ENCODE results near the gene KIAA0825.

The KIAA0825 gene

DNA sequence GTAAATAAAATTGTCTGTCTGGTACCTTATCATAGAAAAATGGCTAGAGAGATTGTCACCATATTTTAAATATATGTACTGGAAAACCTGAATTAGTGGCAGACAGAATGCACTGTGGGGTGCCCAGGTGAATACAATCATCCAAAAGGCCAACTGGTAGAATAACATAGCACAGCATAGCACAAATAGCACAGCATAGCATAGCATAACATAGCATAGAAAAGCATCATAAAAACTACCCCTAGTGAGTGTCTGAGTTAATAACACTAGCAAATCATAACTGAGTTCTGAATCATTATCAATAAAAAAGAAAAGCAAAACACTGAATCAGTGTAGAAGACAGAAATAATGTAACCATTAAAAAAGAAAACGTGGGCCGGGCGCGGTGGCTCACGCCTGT is 102.3 kb downstream of the KIAA0825 start:
- no peak for DNase-seq (ENCODE audit: low read depth in 3 of 3, low spot score in 1 of 3)

DNA sequence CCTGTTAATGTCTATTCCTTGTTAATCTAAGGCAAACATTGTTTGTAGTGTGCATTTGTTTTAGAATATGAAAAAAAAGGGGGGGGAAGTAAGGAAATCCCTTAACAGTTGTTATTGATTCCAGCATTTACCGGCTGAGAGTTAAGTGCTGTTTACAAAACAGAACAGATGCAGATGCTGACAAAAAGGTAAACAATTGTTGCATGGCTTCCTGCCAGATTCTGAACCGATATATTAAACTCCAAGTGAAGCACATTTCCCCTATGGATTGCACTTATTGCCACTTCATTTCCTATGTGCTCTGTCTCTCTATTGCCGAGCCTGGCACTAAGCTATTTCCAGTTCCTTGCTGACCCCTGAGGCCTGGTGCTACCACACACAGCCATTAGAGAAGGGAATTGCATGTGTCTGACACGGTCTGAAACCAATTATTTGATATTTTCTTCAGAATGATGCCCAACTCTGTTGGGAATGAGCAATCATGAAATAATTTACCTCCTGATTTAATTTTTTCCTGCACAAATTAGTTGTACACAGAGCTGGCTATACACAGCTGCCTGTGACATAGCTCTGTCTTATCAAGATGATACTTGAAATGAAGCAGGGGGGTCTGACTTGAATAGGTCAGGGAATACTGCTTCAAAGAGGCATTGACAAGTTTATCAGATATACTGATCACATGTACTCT is 109.8 kb downstream of the KIAA0825 start:
- no peak for DNase-seq (ENCODE audit: low read depth in 3 of 3, low spot score in 1 of 3)

DNA sequence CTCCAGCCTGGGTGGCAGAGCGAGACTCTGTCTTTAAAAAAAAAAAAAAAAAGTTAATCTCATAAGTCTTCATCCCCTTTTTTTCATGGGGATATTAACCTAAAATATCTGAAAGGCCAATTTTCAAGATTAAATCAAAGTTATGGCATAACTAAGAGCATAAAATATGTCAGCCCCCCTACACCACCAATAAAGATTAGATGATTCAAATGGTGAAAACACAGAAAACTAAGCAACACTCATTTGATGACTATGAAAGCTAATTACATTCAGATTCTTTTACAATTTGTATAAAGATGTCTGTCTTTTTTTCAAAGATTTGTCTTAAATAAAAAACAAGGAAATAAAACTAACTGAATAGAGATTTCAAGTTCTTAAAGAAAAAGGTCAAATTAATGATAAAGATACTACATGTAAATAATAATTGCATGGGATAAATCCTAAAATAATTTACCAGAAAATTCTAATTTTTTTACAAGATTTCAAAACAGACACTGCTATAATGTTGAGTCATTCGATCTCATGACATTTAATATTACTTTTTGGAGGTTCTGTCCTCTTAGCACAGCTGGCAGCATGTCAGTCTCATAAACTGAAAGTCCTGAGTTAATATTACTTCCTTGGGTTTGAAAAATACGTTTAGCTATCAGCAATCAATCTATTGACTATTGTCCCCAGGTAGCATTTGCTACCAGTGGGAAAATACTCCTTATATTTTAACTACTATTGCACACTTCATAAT is 112.9 kb downstream of the KIAA0825 start:
- DNase-seq (ENCODE audit: low read depth in 3 of 3, low spot score in 1 of 3): no peak

DNA sequence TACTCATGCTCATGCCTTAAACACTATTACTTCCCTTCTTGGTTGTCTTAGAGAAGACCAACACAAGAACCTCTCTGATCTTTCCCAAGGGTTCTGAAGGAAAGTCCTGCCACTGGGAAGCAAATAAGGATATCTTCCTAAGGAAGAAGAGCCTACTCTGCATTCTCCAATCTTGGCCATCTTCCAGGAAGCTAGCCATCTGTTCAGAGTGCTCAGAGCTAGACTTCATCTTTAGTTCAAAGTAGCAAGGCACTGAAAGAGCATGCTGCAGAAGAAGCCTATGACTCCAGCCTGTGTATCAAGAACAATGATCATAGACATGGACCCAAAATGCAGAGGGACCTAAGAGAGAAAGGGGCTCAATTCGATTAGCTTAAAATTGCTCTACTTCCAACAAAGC is 114.7 kb downstream of the KIAA0825 start:
- DNase-seq (ENCODE audit: low read depth in 3 of 3, low spot score in 1 of 3): no peak

DNA sequence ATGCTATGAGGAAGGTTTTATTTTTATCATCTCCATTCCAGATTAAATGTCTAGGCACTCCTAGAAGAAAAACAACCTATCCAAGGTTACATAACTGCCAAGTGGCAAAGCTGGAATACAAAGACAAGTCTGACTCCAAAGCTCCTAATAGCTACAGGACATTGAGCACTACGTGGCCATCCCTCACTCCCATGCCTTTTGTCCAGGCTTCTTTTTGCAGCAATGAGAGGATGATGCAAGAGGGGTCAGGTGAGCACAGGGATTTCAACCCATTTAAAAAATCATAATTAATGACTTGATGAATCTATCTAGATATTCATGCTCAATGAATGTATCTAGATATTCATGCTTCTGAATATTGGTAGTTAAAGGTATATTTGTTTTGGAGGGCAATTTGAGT is 117.0 kb downstream of the KIAA0825 start:
- no peak for DNase-seq (ENCODE audit: low read depth in 3 of 3, low spot score in 1 of 3)

DNA sequence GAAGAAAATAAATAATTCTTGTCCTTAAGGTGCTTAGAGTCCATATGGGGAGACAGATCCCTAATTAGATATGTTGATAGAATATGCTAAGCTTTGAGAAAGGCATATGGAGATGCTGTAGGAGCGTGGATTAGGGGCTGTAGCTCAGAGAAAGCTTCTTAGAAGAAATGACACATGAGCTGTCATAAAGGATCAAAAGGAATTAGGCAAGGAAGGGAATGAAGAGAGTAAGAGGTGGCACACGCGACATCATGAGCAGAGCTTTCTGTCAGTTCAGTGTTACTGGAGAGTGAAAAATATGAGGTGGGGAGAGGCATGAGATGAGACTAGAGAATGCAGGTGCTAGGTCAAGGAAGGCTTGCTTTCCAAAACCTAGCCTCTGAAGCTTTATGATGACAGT is 118.6 kb downstream of the KIAA0825 start:
- no peak for DNase-seq (ENCODE audit: low read depth in 3 of 3, low spot score in 1 of 3)

DNA sequence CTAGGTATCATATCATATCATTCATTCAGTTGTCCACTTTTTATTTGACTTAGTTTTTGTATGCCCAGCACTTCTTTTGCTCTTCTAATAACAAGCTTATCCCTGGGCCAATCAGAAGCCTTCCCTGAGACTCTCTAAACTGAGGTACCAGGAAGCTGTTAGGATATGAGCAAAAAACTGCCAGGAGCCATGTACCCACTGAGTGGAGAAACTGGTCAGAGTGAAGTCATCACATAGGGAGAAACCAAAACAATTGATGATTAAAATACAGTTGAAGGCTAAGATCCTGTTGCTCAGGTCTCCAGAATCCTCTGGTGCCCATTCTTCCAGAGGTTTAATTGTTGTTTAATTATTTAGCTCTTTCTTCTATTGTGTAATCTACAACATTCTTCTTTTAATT is 120.2 kb downstream of the KIAA0825 start:
- no peak for DNase-seq (ENCODE audit: low read depth in 3 of 3, low spot score in 1 of 3)

DNA sequence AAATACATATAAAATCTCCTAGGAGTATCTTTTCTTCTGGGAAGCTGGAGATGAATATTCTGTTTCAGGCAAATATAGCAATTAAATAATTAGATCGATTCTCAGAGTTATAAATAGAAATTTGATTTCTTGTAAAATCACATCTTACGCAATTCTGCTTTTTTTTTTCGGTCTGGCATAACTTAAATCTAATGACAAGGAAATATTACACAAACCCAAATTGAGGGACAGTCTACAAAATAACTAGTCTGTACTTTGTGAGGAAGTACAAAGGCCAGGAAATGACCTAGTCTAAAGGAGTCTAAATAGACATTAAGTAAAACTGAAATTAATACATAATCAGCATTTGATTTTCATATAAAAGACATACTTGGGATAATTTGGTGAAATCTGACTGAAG is 133.3 kb downstream of the KIAA0825 start:
- no peak for DNase-seq (ENCODE audit: low read depth in 3 of 3, low spot score in 1 of 3)

DNA sequence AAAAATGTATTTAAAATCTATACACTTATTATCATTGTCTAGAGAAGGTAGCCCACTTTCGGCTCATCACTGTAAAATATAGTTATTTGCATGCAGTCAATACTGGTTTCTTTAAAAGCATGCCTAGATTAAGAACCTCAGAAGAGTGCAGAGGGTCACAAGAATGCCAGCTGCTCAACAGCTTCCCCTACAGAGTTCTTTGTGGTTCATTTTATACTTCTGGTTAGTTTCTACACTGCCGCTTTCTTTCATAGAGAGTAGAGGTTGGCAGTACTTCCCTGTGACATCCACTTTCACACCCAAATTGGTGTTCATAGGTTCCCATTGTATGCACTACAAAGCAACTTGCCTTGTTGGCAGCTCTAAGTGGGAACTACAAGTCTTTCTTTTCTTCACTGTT is 137.3 kb downstream of the KIAA0825 start:
- DNase-seq (ENCODE audit: low read depth in 3 of 3, low spot score in 1 of 3): no peak

DNA sequence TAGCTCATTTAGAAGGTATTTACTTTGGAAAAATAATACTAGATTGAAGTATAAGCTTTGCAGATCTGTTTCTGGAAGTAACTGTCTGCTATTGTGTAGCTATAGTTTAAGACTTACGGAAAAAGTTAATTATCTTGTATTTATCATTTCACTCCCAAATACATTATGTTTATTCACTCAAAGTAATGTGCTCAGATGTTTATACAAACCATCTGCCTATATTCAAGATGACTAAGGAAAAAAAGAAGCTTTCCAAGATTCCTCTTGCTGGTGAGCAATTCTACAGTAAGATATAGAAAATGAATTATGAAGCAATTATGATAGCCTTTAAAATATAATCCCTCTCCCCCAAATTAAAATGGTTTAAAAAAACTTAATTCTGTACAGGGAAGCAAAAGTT is 137.9 kb downstream of the KIAA0825 start:
- DNase-seq (ENCODE audit: low read depth in 3 of 3, low spot score in 1 of 3): no peak

DNA sequence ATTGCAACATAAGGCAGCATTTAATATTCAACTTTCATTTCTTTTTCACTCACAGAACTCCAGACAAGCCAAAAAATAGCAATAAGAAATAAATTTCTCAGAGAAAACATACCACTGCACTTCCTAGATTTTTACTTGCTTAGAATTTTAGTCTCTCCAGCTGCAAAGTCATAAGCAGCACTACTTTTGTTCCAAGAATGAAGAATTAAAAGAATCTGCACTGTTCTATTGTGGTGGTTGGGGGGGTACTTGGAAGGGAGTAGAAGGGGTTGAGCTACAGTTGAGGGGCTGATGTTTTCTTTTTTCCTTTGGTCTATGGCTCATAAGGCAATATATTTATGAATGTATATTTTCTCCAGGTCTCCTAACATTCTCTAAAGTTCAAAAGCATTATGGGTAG is 144.5 kb downstream of the KIAA0825 start:
- DNase-seq (ENCODE audit: low read depth in 3 of 3, low spot score in 1 of 3): no peak

DNA sequence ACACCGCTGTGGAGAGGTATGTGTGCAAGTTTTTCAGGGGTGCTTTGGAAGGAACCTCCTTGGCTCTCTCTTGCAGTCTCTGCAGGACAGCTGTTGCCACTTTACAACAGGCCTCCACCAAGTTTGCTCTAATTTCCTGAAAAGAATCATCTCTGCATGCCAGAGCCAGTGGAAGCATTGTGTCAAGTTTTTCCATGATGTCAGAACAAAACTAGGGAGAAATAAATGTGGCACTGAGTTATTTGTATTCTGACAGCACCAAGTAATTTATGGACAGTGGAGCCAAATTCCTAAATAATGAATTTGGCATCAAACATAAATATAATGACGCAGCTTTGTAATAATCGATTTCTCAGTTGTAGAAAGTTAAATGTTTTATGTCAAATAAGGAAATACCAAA is 146.9 kb downstream of the KIAA0825 start:
- no peak for DNase-seq (ENCODE audit: low read depth in 3 of 3, low spot score in 1 of 3)

DNA sequence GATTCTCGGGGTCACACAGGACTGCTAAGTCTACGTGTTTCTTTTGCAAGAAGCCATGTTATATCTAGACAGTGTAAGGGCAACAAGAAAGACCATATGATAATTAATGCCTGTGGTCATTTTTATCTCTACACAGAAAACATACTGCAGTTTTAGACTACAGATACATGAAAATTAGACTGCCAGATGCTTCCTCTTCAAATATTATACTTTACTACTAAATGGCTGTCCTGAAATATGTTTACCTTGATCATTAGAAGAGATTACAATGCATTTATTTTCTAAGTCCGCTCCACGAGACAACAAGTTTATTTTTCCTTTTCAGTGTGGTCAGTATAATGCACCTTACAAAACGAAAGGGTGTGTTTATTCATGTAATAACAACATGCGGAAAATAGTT is 147.6 kb downstream of the KIAA0825 start:
- no peak for DNase-seq (ENCODE audit: low read depth in 3 of 3, low spot score in 1 of 3)

DNA sequence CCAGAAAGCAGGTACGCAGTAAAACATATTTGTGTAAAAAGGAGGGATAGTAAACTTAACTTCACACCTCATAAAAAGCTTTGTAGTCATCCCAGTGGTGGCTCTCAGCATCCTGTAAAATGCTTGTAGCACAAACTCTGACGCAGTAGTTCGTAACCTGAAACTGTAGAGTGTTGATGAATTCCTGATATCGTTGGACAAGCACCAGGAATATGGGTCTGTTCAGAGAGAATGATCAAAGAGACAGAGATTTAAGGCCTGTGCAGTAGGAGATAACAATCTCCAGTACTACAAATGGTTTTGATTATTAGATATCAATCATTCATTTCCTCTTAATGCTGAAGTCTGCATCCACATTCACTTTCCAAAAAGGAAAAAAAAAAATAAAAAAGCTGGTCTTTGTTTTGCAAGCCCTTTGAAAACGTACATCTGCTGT is 148.5 kb downstream of the KIAA0825 start:
- no peak for DNase-seq (ENCODE audit: low read depth in 3 of 3, low spot score in 1 of 3)

DNA sequence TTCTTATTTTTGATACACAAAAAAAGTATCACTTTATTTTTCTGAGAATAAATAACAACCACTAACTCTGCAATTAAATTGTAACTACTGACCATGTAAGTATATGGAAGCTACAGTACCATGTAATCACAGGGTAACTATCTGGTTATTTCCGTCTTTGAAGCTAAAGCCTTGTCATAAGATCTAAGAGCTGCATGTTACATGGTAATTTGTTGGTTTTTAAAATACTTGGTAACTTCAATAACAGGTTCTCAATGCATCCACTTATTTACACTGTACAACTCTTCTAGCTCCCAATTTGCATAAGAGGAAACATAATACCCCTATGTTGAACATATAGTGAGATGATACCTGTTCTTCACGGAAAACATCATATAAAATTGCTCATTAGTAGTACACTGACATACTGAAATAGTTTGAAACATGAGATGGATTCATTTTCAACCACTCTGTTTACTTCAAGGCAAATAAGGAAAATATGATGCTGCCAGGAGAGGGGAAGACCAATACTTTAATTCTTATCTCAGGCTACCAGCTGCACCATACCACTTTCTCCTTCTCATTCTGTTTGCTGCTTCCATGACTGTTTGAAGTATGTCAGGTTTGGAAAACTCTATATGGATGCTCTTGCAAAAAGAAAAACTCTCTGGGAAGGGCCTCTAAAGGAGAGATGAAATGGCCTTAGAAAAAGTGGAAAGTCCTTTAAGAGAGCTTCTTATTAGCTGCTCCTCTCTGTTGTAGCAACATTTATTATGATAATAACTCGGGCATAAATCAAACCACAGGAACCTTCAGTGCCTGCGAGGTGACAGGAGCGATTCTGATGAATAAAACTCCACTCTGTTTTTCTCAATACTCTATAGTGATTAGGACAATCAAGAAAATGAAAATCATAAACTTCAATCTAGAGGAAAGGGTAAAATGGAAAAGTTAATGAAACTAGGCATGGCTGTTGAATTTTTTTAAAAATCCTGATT is 150.2 kb downstream of the KIAA0825 start:
- no peak for DNase-seq (ENCODE audit: low read depth in 3 of 3, low spot score in 1 of 3)

DNA sequence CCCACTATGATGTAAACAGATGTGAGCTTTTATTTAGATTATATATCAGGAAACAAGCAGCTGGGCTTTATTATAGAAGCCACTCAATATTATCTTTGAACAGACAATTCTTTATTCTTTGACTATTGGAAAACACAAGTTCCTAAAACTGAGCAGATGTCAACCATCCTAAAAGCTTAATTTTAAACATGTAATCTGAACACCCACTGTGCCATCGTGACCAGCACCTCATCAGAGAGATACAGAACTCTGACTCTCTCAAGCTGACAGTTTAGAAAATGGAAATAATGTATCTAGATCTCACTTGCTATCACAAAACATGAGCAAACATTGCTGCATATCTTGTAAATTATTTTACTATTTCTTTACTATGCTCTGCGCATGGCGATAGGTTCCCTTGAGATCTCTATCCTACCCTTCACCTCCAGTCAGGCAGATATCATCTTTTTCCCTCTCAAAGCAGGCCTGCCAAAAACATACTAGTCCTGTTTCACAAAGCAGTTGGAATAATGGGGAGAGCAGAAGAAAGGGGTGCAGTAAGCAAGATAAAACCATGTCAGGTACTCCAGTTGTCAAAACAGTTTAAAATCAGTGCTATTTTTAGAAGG is 151.0 kb downstream of the KIAA0825 start:
- DNase-seq (ENCODE audit: low read depth in 3 of 3, low spot score in 1 of 3): no peak

DNA sequence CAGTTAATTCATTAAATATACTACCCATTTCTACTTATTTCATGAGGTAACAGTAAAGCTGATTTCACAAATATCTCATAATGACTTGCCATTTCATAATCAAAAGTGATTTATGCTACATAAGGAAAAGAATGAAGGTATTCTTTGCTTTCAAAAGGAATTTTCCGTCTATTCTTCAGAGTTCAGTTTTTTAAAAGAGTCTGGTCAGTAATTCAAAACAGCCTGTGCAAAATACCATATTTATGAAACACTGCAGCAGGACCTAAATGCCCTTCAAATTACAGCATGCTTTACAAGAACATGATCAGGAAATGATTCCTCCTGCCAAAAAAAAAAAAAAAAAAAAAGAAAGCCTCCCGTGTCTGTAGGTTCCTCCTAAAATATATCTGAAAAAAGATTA is 154.7 kb downstream of the KIAA0825 start:
- DNase-seq (ENCODE audit: low read depth in 3 of 3, low spot score in 1 of 3): no peak

DNA sequence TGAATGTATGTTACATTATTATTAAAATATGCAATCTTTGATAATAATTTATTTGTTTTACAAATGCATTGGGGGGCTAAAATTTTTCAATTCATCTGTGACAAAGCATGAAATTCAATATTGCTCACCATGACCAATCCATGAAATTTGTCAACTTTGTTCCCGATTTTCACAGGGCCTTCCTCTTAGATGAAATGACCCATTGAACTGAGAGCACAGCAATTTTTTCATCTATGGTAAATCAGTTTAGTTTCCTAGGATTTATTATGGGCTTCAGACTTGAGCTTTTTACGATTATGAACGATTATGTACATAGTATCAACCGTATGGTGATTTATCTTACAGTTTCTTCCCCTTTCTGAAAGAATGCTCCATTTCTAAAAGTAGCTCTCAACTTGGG is 157.3 kb downstream of the KIAA0825 start:
- no peak for DNase-seq (ENCODE audit: low read depth in 3 of 3, low spot score in 1 of 3)

DNA sequence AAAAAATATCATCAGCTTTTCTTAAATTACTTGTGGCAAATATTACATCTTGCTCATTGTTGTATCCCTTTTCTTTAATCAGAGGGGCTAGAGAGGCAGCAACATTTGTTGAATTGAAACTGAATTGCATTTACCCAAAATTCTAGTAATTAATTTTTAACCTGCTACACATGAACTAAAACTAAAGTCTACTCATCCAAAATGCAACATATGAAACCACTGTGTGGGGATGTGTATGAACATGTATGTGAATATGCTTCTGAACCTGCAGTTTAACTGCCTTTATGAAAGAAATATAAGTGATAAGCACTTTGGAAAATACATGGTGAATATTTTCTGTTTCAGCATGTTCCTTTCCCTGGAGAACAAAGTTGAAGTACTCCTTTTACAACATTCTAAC is 158.5 kb downstream of the KIAA0825 start:
- DNase-seq (ENCODE audit: low read depth in 3 of 3, low spot score in 1 of 3): no peak

DNA sequence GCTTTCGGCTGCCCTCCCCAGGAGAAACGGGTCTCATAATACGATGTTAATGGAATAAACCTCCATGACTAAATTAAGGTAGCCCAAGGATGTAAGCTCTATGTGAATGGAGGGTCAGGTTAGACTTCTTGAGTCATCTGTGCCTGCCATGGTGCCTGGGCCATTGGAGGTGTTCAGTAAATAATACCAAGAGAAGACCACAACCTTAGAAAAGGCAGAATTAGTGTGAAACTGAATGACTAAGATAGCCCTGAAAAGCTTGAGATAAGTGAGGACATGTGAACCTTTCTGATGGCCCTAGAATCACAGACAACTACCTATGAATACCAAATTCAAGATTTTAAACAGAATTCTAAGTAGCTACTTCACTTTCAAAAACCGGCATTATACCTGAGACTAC is 160.6 kb downstream of the KIAA0825 start:
- DNase-seq (ENCODE audit: low read depth in 3 of 3, low spot score in 1 of 3): no peak

DNA sequence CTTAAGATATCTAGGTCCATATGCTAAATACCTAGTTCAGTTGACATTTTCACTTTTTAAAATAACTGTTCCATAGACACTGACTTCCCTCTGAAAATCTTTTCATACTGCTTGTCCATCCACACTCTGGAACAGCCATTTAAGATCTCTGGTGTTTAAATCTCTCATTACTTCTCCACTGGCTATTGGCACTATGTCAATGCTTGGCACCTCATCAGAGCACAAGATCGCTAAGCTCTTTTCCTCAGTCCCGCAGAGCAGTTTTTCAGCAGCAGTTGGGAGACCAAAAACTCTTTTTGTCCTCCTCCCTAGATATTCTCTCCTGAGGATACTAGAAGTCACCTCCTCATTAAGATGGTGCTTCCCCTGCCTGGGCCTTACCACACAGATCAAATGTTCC is 172.7 kb downstream of the KIAA0825 start:
- no peak for DNase-seq (ENCODE audit: low read depth in 3 of 3, low spot score in 1 of 3)
